WTC11 (cell line): ENCODE results near the gene TEX55. TPM values are rescaled to one million over a fixed set of nuclear protein-coding genes. Genes with fewer than 3 reads are reported as not detected.

Experiments used
- ATAC-seq: fragments of 200-7000 bp; cut with Tn5 transposase; 2 replicates; pipeline ENCODE4 v1.10.0; 2021; ENCODE audit warnings: mild to moderate bottlenecking, moderate library complexity
- CTCF ChIA-PET: fragments of 300-600 bp; sonication (Branson Sonifier 250); formaldehyde crosslinking; loops from one replicate; lab custom pipeline; 2021; ENCODE audit warnings: antibody characterized with exemption; lab: Charles Lee
- POLR2A ChIA-PET: fragments of 350-600 bp; sonication (Branson Sonifier 250); formaldehyde crosslinking; loops from one replicate; lab custom pipeline; 2021; ENCODE audit warnings: antibody characterized with exemption; lab: Charles Lee
- DNase-seq: peaks from one replicate; pipeline ENCODE4 v3.0.0; 2021; ENCODE audit warnings: low spot score
- H3K27ac Mint-ChIP-seq: 2 replicates; pipeline ENCODE4 v1.8.0; 2021; ENCODE audit warnings: mixed read lengths
- H3K27me3 Mint-ChIP-seq: 2 replicates; pipeline ENCODE4 v1.8.0; 2021; ENCODE audit warnings: low read depth, mild to moderate bottlenecking, moderate library complexity, mixed read lengths
- H3K36me3 Mint-ChIP-seq: 2 replicates; pipeline ENCODE4 v1.8.0; 2021; ENCODE audit warnings: mixed read lengths
- H3K4me1 Mint-ChIP-seq: 2 replicates; pipeline ENCODE4 v1.8.0; 2022; ENCODE audit warnings: mixed read lengths
- H3K4me3 Mint-ChIP-seq: 2 replicates; pipeline ENCODE4 v1.8.0; 2021; ENCODE audit warnings: mild to moderate bottlenecking, moderate library complexity, mixed read lengths
- H3K9me3 Mint-ChIP-seq: 2 replicates; pipeline ENCODE4 v1.8.0; 2021; ENCODE audit warnings: mixed read lengths
- ARID4B ChIP-seq: sonication (generic); formaldehyde crosslinking; IDR thresholded peaks from 2 replicates; pipeline ENCODE4 v1.8.0; 2023; ENCODE audit warnings: missing genetic modification reagents, mild to moderate bottlenecking, borderline replicate concordance
- CBFB ChIP-seq: sonication (generic); formaldehyde crosslinking; IDR thresholded peaks from 2 replicates; pipeline ENCODE4 v1.8.1; 2022; ENCODE audit warnings: mild to moderate bottlenecking, low read depth, missing genetic modification reagents
- FOXJ3 ChIP-seq: sonication (generic); formaldehyde crosslinking; IDR thresholded peaks from 2 replicates; pipeline ENCODE4 v1.9.0; 2021; ENCODE audit warnings: missing genetic modification reagents, mild to moderate bottlenecking, borderline replicate concordance
- FOXK1 ChIP-seq: sonication (generic); formaldehyde crosslinking; IDR thresholded peaks from 2 replicates; pipeline ENCODE4 v1.8.0; 2022; ENCODE audit warnings: mild to moderate bottlenecking, moderate library complexity, missing genetic modification reagents
- GRHL2 ChIP-seq: fragments of 250-450 bp; sonication (Bioruptor Pico); IDR thresholded peaks from 2 replicates; pipeline ENCODE4 v1.8.0; 2022; ENCODE audit warnings: mild to moderate bottlenecking, moderate library complexity; ENCODE audit not compliant: insufficient replicate concordance, severe bottlenecking
- IRF1 ChIP-seq: sonication (generic); formaldehyde crosslinking; IDR thresholded peaks from 2 replicates; pipeline ENCODE4 v1.8.0; 2023; ENCODE audit warnings: missing genetic modification reagents
- KAT7 ChIP-seq: sonication (generic); formaldehyde crosslinking; IDR thresholded peaks from 2 replicates; pipeline ENCODE4 v1.8.1; 2023; ENCODE audit warnings: missing genetic modification reagents, mild to moderate bottlenecking, borderline replicate concordance
- NR3C1 ChIP-seq: sonication (generic); formaldehyde crosslinking; conservative IDR thresholded peaks from 2 replicates; pipeline ENCODE4 v1.8.1; 2023; ENCODE audit warnings: low read depth, mild to moderate bottlenecking, missing genetic modification reagents
- ZNF121 ChIP-seq: sonication (generic); formaldehyde crosslinking; IDR thresholded peaks from 2 replicates; pipeline ENCODE4 v1.8.0; 2023; ENCODE audit warnings: missing genetic modification reagents
- ZNF219 ChIP-seq: sonication (generic); formaldehyde crosslinking; IDR thresholded peaks from 2 replicates; pipeline ENCODE4 v1.8.0; 2023; ENCODE audit warnings: missing genetic modification reagents, mild to moderate bottlenecking, borderline replicate concordance
- ZNF263 ChIP-seq: sonication (generic); formaldehyde crosslinking; IDR thresholded peaks from 2 replicates; pipeline ENCODE4 v1.8.1; 2022; ENCODE audit warnings: low read depth, mild to moderate bottlenecking, moderate library complexity, missing genetic modification reagents
- ZNF281 ChIP-seq: sonication (generic); formaldehyde crosslinking; IDR thresholded peaks from 2 replicates; pipeline ENCODE4 v1.8.0; 2023; ENCODE audit warnings: mild to moderate bottlenecking, missing genetic modification reagents
- ZNF396 ChIP-seq: fragments of 250-450 bp; sonication (Bioruptor Pico); IDR thresholded peaks from 2 replicates; pipeline ENCODE4 v1.8.0; 2021; ENCODE audit warnings: mild to moderate bottlenecking, moderate library complexity, borderline replicate concordance
- total RNA-seq: library from RNA; stranded (reverse); gene quantifications from 3 replicates; pipeline ENCODE4 v1.2.3, GENCODE V29; 2021
- TF ChIP-seq, protein P1 (sequence below): sonication (generic); formaldehyde crosslinking; IDR thresholded peaks from 2 replicates; pipeline ENCODE4 v1.8.1; 2023; ENCODE audit warnings: mild to moderate bottlenecking, missing genetic modification reagents, borderline replicate concordance
- TF ChIP-seq, protein P2 (sequence below): sonication (generic); formaldehyde crosslinking; IDR thresholded peaks from 2 replicates; pipeline ENCODE4 v1.8.1; 2023; ENCODE audit warnings: mild to moderate bottlenecking, missing genetic modification reagents, moderate library complexity
- TF ChIP-seq, protein P3 (sequence below): sonication (generic); formaldehyde crosslinking; IDR thresholded peaks from 2 replicates; pipeline ENCODE4 v1.8.1; 2022; ENCODE audit warnings: mild to moderate bottlenecking, moderate library complexity, missing genetic modification reagents
- TF ChIP-seq, protein P4 (sequence below): sonication (generic); formaldehyde crosslinking; IDR thresholded peaks from 2 replicates; pipeline ENCODE4 v1.8.0; 2022; ENCODE audit warnings: mild to moderate bottlenecking, missing genetic modification reagents

Gene TEX55
- total RNA-seq, 1 experiment from 2014 or later, result not detected

- TF ChIP-seq ZNF396 (CRISPR knock-in tag) (no peak), ZNF121 (no peak), ZNF219 (CRISPR knock-in tag) (no peak), KAT7 (CRISPR knock-in tag) (no peak), FOXK1 (CRISPR knock-in tag) (no peak), IRF1 (no peak)
Observed at GRCh38 chr3:119177321-119177720, 31.4 kb downstream of the TEX55 start (continued).

GRCh38 chr3:119181765-119182164 is 35.8 kb downstream of the TEX55 start:
- Mint-ChIP-seq H3K27ac (no peak overlapping the region), H3K4me1 (no peaks in the 10 kb centered on the region), H3K27me3 (no peaks in the 10 kb centered on the region), H3K9me3 (0 out of 2 replicates have a peak, but pooled peaks cover 3% of the 10 kb centered on the region), H3K36me3 (no peaks in the 10 kb centered on the region), H3K4me3 (no peak overlapping the region)
- no peak for DNase-seq
- TF ChIP-seq, protein P1, sequence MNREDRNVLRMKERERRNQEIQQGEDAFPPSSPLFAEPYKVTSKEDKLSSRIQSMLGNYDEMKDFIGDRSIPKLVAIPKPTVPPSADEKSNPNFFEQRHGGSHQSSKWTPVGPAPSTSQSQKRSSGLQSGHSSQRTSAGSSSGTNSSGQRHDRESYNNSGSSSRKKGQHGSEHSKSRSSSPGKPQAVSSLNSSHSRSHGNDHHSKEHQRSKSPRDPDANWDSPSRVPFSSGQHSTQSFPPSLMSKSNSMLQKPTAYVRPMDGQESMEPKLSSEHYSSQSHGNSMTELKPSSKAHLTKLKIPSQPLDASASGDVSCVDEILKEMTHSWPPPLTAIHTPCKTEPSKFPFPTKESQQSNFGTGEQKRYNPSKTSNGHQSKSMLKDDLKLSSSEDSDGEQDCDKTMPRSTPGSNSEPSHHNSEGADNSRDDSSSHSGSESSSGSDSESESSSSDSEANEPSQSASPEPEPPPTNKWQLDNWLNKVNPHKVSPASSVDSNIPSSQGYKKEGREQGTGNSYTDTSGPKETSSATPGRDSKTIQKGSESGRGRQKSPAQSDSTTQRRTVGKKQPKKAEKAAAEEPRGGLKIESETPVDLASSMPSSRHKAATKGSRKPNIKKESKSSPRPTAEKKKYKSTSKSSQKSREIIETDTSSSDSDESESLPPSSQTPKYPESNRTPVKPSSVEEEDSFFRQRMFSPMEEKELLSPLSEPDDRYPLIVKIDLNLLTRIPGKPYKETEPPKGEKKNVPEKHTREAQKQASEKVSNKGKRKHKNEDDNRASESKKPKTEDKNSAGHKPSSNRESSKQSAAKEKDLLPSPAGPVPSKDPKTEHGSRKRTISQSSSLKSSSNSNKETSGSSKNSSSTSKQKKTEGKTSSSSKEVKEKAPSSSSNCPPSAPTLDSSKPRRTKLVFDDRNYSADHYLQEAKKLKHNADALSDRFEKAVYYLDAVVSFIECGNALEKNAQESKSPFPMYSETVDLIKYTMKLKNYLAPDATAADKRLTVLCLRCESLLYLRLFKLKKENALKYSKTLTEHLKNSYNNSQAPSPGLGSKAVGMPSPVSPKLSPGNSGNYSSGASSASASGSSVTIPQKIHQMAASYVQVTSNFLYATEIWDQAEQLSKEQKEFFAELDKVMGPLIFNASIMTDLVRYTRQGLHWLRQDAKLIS (CRISPR knock-in tag), result no peak
- TF ChIP-seq ARID4B (no peak), FOXJ3 (CRISPR knock-in tag) (no peak), ZNF219 (CRISPR knock-in tag) (no peak), GRHL2 (CRISPR knock-in tag) (no peak), IRF1 (no peak), CBFB (no peak), ZNF281 (no peak), ZNF263 (CRISPR knock-in tag) (no peak), NR3C1 (CRISPR knock-in tag) (no peak)
- TF ChIP-seq, protein P2, sequence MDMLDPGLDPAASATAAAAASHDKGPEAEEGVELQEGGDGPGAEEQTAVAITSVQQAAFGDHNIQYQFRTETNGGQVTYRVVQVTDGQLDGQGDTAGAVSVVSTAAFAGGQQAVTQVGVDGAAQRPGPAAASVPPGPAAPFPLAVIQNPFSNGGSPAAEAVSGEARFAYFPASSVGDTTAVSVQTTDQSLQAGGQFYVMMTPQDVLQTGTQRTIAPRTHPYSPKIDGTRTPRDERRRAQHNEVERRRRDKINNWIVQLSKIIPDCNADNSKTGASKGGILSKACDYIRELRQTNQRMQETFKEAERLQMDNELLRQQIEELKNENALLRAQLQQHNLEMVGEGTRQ, result no peak
- TF ChIP-seq, protein P3, sequence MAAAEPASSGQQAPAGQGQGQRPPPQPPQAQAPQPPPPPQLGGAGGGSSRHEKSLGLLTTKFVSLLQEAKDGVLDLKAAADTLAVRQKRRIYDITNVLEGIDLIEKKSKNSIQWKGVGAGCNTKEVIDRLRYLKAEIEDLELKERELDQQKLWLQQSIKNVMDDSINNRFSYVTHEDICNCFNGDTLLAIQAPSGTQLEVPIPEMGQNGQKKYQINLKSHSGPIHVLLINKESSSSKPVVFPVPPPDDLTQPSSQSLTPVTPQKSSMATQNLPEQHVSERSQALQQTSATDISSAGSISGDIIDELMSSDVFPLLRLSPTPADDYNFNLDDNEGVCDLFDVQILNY (CRISPR knock-in tag), result no peak
- TF ChIP-seq, protein P4, sequence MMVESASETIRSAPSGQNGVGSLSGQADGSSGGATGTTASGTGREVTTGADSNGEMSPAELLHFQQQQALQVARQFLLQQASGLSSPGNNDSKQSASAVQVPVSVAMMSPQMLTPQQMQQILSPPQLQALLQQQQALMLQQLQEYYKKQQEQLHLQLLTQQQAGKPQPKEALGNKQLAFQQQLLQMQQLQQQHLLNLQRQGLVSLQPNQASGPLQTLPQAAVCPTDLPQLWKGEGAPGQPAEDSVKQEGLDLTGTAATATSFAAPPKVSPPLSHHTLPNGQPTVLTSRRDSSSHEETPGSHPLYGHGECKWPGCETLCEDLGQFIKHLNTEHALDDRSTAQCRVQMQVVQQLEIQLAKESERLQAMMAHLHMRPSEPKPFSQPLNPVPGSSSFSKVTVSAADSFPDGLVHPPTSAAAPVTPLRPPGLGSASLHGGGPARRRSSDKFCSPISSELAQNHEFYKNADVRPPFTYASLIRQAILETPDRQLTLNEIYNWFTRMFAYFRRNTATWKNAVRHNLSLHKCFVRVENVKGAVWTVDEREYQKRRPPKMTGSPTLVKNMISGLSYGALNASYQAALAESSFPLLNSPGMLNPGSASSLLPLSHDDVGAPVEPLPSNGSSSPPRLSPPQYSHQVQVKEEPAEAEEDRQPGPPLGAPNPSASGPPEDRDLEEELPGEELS (CRISPR knock-in tag), result no peak
- ChIA-PET CTCF (no interaction called here), POLR2A (no interaction called here)
- peak; percentile 60 for ATAC-seq
